Natural killer cell (primary cell): ENCODE results near the gene GATA1. TPM values are rescaled to one million over a fixed set of nuclear protein-coding genes. Genes with fewer than 3 reads are reported as not detected.

ENCODE experiments used
- ATAC-seq, 3 donors: fragments of 150-1000 bp in 2 of 3; fragments of 200-7000 bp in 1 of 3; cut with Tn5 transposase; 1 replicate in 1 of 3; 2 replicates in 2 of 3; pipeline ENCODE4 v1.10.0; 2021; ENCODE audit warnings: mild to moderate bottlenecking in 2 of 3, moderate library complexity in 2 of 3
- DNase-seq, 2 donors: peaks; one replicate each; pipeline versions ENCODE4 v3.0.0 to v3.0.0-alpha.2; 2013 to 2021; ENCODE audit warnings: mixed read lengths in 1 of 2
- H3K27ac ChIP-seq: one replicate; pipeline ENCODE4 v1.5.1; 2013; ENCODE audit warnings: mild to moderate bottlenecking, low read length
- H3K27me3 ChIP-seq: one replicate; pipeline ENCODE4 v1.6.1; 2013; ENCODE audit warnings: low read length; ENCODE audit not compliant: control insufficient read depth, insufficient read depth
- H3K36me3 ChIP-seq: one replicate; pipeline ENCODE4 v1.6.1; 2013; ENCODE audit warnings: low read length; ENCODE audit not compliant: control insufficient read depth, insufficient read depth
- H3K4me1 ChIP-seq: one replicate; pipeline ENCODE4 v1.6.1; 2013; ENCODE audit warnings: low read length; ENCODE audit not compliant: control insufficient read depth, insufficient read depth
- H3K4me3 ChIP-seq: one replicate; pipeline ENCODE4 v1.5.1; 2013; ENCODE audit warnings: low read length
- H3K9me3 ChIP-seq: one replicate; pipeline ENCODE4 v1.6.1; 2013; ENCODE audit warnings: low read length; ENCODE audit not compliant: control insufficient read depth, insufficient read depth
- H3K27ac Mint-ChIP-seq, 2 donors: one replicate each; pipeline ENCODE4 v1.8.0; 2022; ENCODE audit warnings: mild to moderate bottlenecking in 2 of 2, mixed read lengths in 2 of 2, moderate library complexity in 1 of 2
- H3K27me3 Mint-ChIP-seq, 2 donors: one replicate each; pipeline ENCODE4 v1.8.0; 2022; ENCODE audit warnings: low read depth in 2 of 2, mixed read lengths in 2 of 2
- H3K36me3 Mint-ChIP-seq: one replicate; pipeline ENCODE4 v1.8.0; 2022; ENCODE audit warnings: mixed read lengths
- H3K4me1 Mint-ChIP-seq, 2 donors: one replicate each; pipeline ENCODE4 v1.8.0; 2022; ENCODE audit warnings: mixed read lengths in 2 of 2
- H3K4me3 Mint-ChIP-seq: one replicate; pipeline ENCODE4 v1.8.0; 2022; ENCODE audit warnings: mild to moderate bottlenecking, moderate library complexity, mixed read lengths
- H3K9me3 Mint-ChIP-seq, 2 donors: one replicate each; pipeline ENCODE4 v1.8.0; 2022; ENCODE audit warnings: mixed read lengths in 2 of 2
- CTCF ChIP-seq: fragments of 200-600 bp; IDR thresholded peaks from one replicate; pipeline ENCODE4 v1.8.0; 2022; ENCODE audit warnings: antibody characterized with exemption
- WGBS: methylation state at CpG from one replicate; pipeline ENCODE4 v1.1.7; 2013; ENCODE audit warnings: missing lambda C conversion rate; ENCODE audit not compliant: insufficient coverage; 5-methylcytosine and 5-hydroxymethylcytosine counted together
- intact Hi-C: fragments of 100-400 bp; cut with micrococcal nuclease; formaldehyde crosslinking; loops from one replicate; pipeline ENCODE4 v1.14.2; 2022
- total RNA-seq, 4 donors: library from RNA; stranded (reverse); fragments of 120-200 nt in 1 of 4; gene quantifications; one replicate each; pipeline versions ENCODE4 v1.2.3 to v1.2.4, GENCODE V29; 2013 to 2022

GATA1 gene
- total RNA-seq, 3 donors from 2014 or later (not counting 1 experiment from before 2014, with no cell fraction given), result 0.41 to 3.0 (median 0.49) TPM

GRCh38 chrX:48834383-48834709, 48.0 kb downstream of the GATA1 start:
- no peak for ATAC-seq
- intact Hi-C loops, result no loop called here
- no peak for TF ChIP-seq CTCF
- peak in 1 of 2 donors; percentile 23 for DNase-seq
- 13% methylated on average over 7 of the region's 7 CpGs for WGBS
- Mint-ChIP-seq H3K27ac (no peak overlapping the region), H3K27me3 (peaks cover 39 to 41% of the 10 kb centered on the region in 2 donors), H3K36me3 (no peaks in the 10 kb centered on the region), H3K4me1 (peaks cover 7 to 9% of the 10 kb centered on the region in 2 donors), H3K9me3 (no peaks in the 10 kb centered on the region), H3K4me3 (peak overlapping the region; percentile 38)
- Histone ChIP-seq H3K4me3 (no peak overlapping the region), H3K9me3 (no peaks in the 10 kb centered on the region), H3K27me3 (peaks cover 5% of the 10 kb centered on the region), H3K36me3 (no peaks in the 10 kb centered on the region), H3K27ac (no peak overlapping the region), H3K4me1 (peaks cover 5% of the 10 kb centered on the region)

GRCh38 chrX:48835524-48836329, 49.3 kb downstream of the GATA1 start, which contains the start of gene PCSK1N:
Gene PCSK1N, minus strand, starts transcription at chrX:48835610. Its CDS starts 78 bp downstream, at chrX:48835532.
- H3K9me3 ChIP-seq, result no peaks in the 10 kb centered on the region
- Mint-ChIP-seq H3K27me3 (peaks cover 29 to 34% of the 10 kb centered on the region in 2 donors), H3K4me1 (peaks cover 7 to 9% of the 10 kb centered on the region in 2 donors), H3K9me3 (no peaks in the 10 kb centered on the region), H3K27ac (no peak within 1 kb of the TSS), H3K4me3 (peak within 1 kb of the TSS; percentile 38), H3K36me3 (no peaks in the 10 kb centered on the region)
- ATAC-seq, result peak in 1 of 3 donors; percentile 21
- H3K4me3 ChIP-seq, result no peak within 1 kb of the TSS
- H3K27ac ChIP-seq, result no peak within 1 kb of the TSS
- peak in 1 of 2 donors; percentile 70 for DNase-seq
- 28% methylated on average over 17 of the region's 35 CpGs for WGBS
- intact Hi-C loops, result no loop called here
- TF ChIP-seq CTCF, result no peak
- peaks cover 5% of the 10 kb centered on the region for H3K27me3 ChIP-seq
- peaks cover 5% of the 10 kb centered on the region for H3K4me1 ChIP-seq
- no peaks in the 10 kb centered on the region for H3K36me3 ChIP-seq

DNA sequence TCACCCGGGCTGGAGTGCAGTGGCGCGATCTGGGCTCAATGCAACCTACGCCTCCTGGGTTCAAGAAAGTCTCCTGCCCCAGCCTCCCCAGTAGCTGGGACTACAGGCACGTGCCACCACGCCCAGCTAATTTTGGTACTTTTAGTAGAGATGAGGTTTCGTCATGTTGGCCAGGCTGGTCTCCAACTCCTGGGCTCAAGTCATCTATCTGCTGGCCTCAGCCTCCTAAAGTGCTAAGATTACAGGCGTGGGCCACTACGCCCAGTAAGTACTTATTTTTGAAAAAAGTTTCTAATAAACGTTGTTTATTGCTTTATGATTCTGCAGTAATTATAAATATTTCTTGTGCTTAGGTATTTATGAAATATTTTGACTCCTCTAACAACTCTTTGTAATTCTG, 53.3 kb downstream of the GATA1 start:
- ATAC-seq (no peak), DNase-seq (no peak)
- H3K4me3 ChIP-seq, result no peak overlapping the region
- intact Hi-C loops, result no loop called here
- Mint-ChIP-seq H3K27ac (no peak overlapping the region), H3K27me3 (peaks cover 3 to 11% of the 10 kb centered on the region in 2 donors), H3K9me3 (no peaks in the 10 kb centered on the region), H3K4me1 (peaks cover 3 to 4% of the 10 kb centered on the region in 2 donors), H3K36me3 (no peaks in the 10 kb centered on the region), H3K4me3 (no peak overlapping the region)
- 91% methylated on average over 5 of the region's 10 CpGs for WGBS
- no peaks in the 10 kb centered on the region for H3K9me3 ChIP-seq
- H3K4me1 ChIP-seq, result peaks cover 4% of the 10 kb centered on the region
- H3K27ac ChIP-seq, result no peak overlapping the region
- H3K27me3 ChIP-seq, result peaks cover 2% of the 10 kb centered on the region
- TF ChIP-seq CTCF, result no peak
- no peaks in the 10 kb centered on the region for H3K36me3 ChIP-seq

Other genes starting within 250 kb of the GATA1 start
- 10 to 100 TPM; 34.9 to 41.8 (median 36.1) TPM for gene TBC1D25, start 246.9 kb upstream of the GATA1 start, total RNA-seq
- gene RBM3, start 212.1 kb upstream of the GATA1 start, total RNA-seq, result 100 to 1,000 TPM; 356 to 419 (median 366) TPM
- gene WDR13, start 189.1 kb upstream of the GATA1 start, total RNA-seq, result 10 to 100 TPM; 52.5 to 62.9 (median 60.2) TPM
- 100 to 1,000 TPM; 136 to 149 (median 141) TPM for gene WAS, start 102.8 kb upstream of the GATA1 start, total RNA-seq
- 10 to 100 TPM in 2 of 3 donors, 1 to 10 TPM in 1; 9.2 to 11.6 (median 11.0) TPM for gene SUV39H1, start 89.9 kb upstream of the GATA1 start, total RNA-seq
- gene GLOD5, start 24.8 kb upstream of the GATA1 start, total RNA-seq, result not detected
- 100 to 1,000 TPM in 2 of 3 donors, 10 to 100 TPM in 1; 97.4 to 118 (median 101) TPM for gene HDAC6, start 15.5 kb downstream of the GATA1 start, total RNA-seq
- not detected for gene ERAS, start 39.9 kb downstream of the GATA1 start, total RNA-seq
- gene PCSK1N, start 49.0 kb downstream of the GATA1 start, total RNA-seq, result under 1 TPM in 2 of 3 donors, not detected in 1; 0.35 to 0.89 TPM
- gene TIMM17B, start 111.2 kb downstream of the GATA1 start, total RNA-seq, result 10 to 100 TPM; 40.3 to 45.6 (median 44.5) TPM
- gene PQBP1, start 111.3 kb downstream of the GATA1 start, total RNA-seq, result 10 to 100 TPM; 57.2 to 62.0 (median 59.1) TPM
- 10 to 100 TPM; 16.5 to 30.1 (median 18.3) TPM for gene SLC35A2, start 125.1 kb downstream of the GATA1 start, total RNA-seq
- gene PIM2, start 132.4 kb downstream of the GATA1 start, total RNA-seq, result 100 to 1,000 TPM; 134 to 173 (median 150) TPM
- gene OTUD5, start 171.0 kb downstream of the GATA1 start, total RNA-seq, result 100 to 1,000 TPM in 1 of 3 donors, 10 to 100 TPM in 2; 92.2 to 106 (median 92.5) TPM
- 1 to 10 TPM; 2.7 to 3.6 (median 3.0) TPM for gene KCND1, start 185.3 kb downstream of the GATA1 start, total RNA-seq
- 100 to 1,000 TPM; 120 to 141 (median 131) TPM for gene GRIPAP1, start 215.7 kb downstream of the GATA1 start, total RNA-seq